H9 (cell line): ENCODE data around the gene CLASP2. TPM values are rescaled to one million over a fixed set of nuclear protein-coding genes. Genes with fewer than 3 reads are reported as not detected.

Source experiments
- DNase-seq: peaks from one replicate; pipeline ENCODE4 v3.0.0-alpha.2; 2017
- H2AFZ ChIP-seq: one replicate; pipeline ENCODE4 v1.6.1; 2013; ENCODE audit warnings: mild to moderate bottlenecking, low read length, control low read depth, moderate library complexity
- H2AK5ac ChIP-seq: 2 replicates; pipeline ENCODE4 v1.6.1; 2013; ENCODE audit warnings: low read length, control low read depth, mixed read lengths; ENCODE audit not compliant: insufficient read length
- H2BK120ac ChIP-seq: one replicate; pipeline ENCODE4 v1.6.1; 2013; ENCODE audit warnings: low read depth, mild to moderate bottlenecking, low read length, control low read depth, inconsistent platforms; ENCODE audit not compliant: poor library complexity, severe bottlenecking
- H2BK12ac ChIP-seq: 2 replicates; pipeline ENCODE4 v1.6.1; 2013; ENCODE audit warnings: low read length, control low read depth, mixed read lengths, low read depth; ENCODE audit not compliant: insufficient read length
- H2BK15ac ChIP-seq: 2 replicates; pipeline ENCODE4 v1.6.1; 2013; ENCODE audit warnings: low read depth, low read length, control low read depth
- H2BK20ac ChIP-seq: one replicate; pipeline ENCODE4 v1.6.1; 2013; ENCODE audit warnings: low read depth, mild to moderate bottlenecking, low read length, control low read depth, inconsistent platforms; ENCODE audit not compliant: poor library complexity, severe bottlenecking
- H2BK5ac ChIP-seq: 2 replicates; pipeline ENCODE4 v1.6.1; 2013; ENCODE audit warnings: low read length, control low read depth, mixed read lengths; ENCODE audit not compliant: insufficient read length
- H3K14ac ChIP-seq: 2 replicates; pipeline ENCODE4 v1.6.1; 2013; ENCODE audit warnings: low read length, control low read depth; ENCODE audit not compliant: insufficient read depth
- H3K18ac ChIP-seq: 2 replicates; pipeline ENCODE4 v1.6.1; 2013; ENCODE audit warnings: low read depth, mild to moderate bottlenecking, mixed read lengths, low read length, control low read depth; ENCODE audit not compliant: insufficient read length
- H3K23ac ChIP-seq: 2 replicates; pipeline ENCODE4 v1.6.1; 2013; ENCODE audit warnings: low read length, control low read depth, mixed read lengths, low read depth; ENCODE audit not compliant: insufficient read length
- H3K23me2 ChIP-seq: 2 replicates; pipeline ENCODE4 v1.6.1; 2013; ENCODE audit warnings: low read depth, mild to moderate bottlenecking, mixed read lengths, low read length, control low read depth; ENCODE audit not compliant: insufficient read length, poor library complexity, severe bottlenecking
- H3K27ac ChIP-seq: 2 replicates; pipeline ENCODE4 v1.5.1; 2013; ENCODE audit warnings: low read length, control low read depth, mixed read lengths, low read depth; ENCODE audit not compliant: insufficient read length
- H3K27me3 ChIP-seq: 2 replicates; pipeline ENCODE4 v1.6.1; 2013; ENCODE audit warnings: low read length, control low read depth, inconsistent platforms; ENCODE audit not compliant: insufficient read depth
- H3K4ac ChIP-seq: 2 replicates; pipeline ENCODE4 v1.6.1; 2013; ENCODE audit warnings: low read depth, mild to moderate bottlenecking, control low read depth, inconsistent platforms, low read length, moderate library complexity
- H3K4me1 ChIP-seq: 2 replicates; pipeline ENCODE4 v1.6.1; 2013; ENCODE audit warnings: low read length, control low read depth, inconsistent platforms; ENCODE audit not compliant: insufficient read depth
- H3K4me2 ChIP-seq: 2 replicates; pipeline ENCODE4 v1.6.1; 2013; ENCODE audit warnings: low read length, control low read depth, mixed read lengths; ENCODE audit not compliant: insufficient read length, insufficient read depth
- H3K56ac ChIP-seq: 2 replicates; pipeline ENCODE4 v1.6.1; 2013; ENCODE audit warnings: low read depth, mild to moderate bottlenecking, mixed read lengths, low read length, control low read depth; ENCODE audit not compliant: insufficient read length
- H3K79me1 ChIP-seq: 2 replicates; pipeline ENCODE4 v1.6.1; 2013; ENCODE audit warnings: low read depth, mild to moderate bottlenecking, moderate library complexity, low read length, control low read depth, inconsistent platforms; ENCODE audit not compliant: insufficient read depth, poor library complexity, severe bottlenecking
- H3K79me2 ChIP-seq: 2 replicates; pipeline ENCODE4 v1.6.1; 2013; ENCODE audit warnings: low read length, control low read depth, inconsistent platforms; ENCODE audit not compliant: insufficient read depth
- H3K9ac ChIP-seq: 2 replicates; pipeline ENCODE4 v1.6.1; 2013; ENCODE audit warnings: low read length, control low read depth, mixed read lengths; ENCODE audit not compliant: insufficient read length; ENCODE audit errors: extremely low read depth
- H3K9me3 ChIP-seq: one replicate; pipeline ENCODE4 v1.6.1; 2013; ENCODE audit warnings: low read depth, low read length, inconsistent platforms; ENCODE audit not compliant: control insufficient read depth
- H3T11ph ChIP-seq: one replicate; pipeline ENCODE4 v1.6.1; 2013; ENCODE audit warnings: mild to moderate bottlenecking, low read length, control low read depth, inconsistent platforms
- H4K20me1 ChIP-seq: one replicate; pipeline ENCODE4 v1.6.1; 2013; ENCODE audit not compliant: control insufficient read depth, insufficient read length, insufficient read depth
- H4K5ac ChIP-seq: 2 replicates; pipeline ENCODE4 v1.6.1; 2013; ENCODE audit warnings: low read depth, mild to moderate bottlenecking, mixed read lengths, low read length, control low read depth; ENCODE audit not compliant: insufficient read length
- H4K8ac ChIP-seq: replicated peaks from 2 replicates; pipeline ENCODE4 v1.6.1; 2013; ENCODE audit warnings: low read length, control low read depth, mixed read lengths, low read depth; ENCODE audit not compliant: insufficient read length
- H4K91ac ChIP-seq: 2 replicates; pipeline ENCODE4 v1.6.1; 2013; ENCODE audit warnings: low read depth, mild to moderate bottlenecking, moderate library complexity, mixed read lengths, low read length, control low read depth; ENCODE audit not compliant: insufficient read length
- H3K27ac Mint-ChIP-seq, 3 experiments: 2 replicates in 2 of 3; 3 replicates in 1 of 3; pipeline ENCODE4 v1.8.0; 2020 to 2021; ENCODE audit warnings: mixed read lengths in 3 of 3, mild to moderate bottlenecking in 1 of 3, moderate library complexity in 1 of 3
- H3K27me3 Mint-ChIP-seq: 2 replicates; pipeline ENCODE4 v1.8.0; 2021; ENCODE audit warnings: low read depth, mild to moderate bottlenecking, moderate library complexity, mixed read lengths
- H3K36me3 Mint-ChIP-seq, 3 experiments: 2 replicates in 2 of 3; 3 replicates in 1 of 3; pipeline ENCODE4 v1.8.0; 2020 to 2021; ENCODE audit warnings: low read depth in 3 of 3, mixed read lengths in 3 of 3; ENCODE audit not compliant: insufficient read depth in 1 of 3
- H3K4me1 Mint-ChIP-seq, 2 experiments: 2 replicates each; pipeline ENCODE4 v1.8.0; 2020; ENCODE audit warnings: mixed read lengths in 2 of 2
- H3K4me3 Mint-ChIP-seq, 2 experiments: 2 replicates in 1 of 2; 3 replicates in 1 of 2; pipeline ENCODE4 v1.8.0; 2020 to 2021; ENCODE audit warnings: mild to moderate bottlenecking in 2 of 2, mixed read lengths in 2 of 2, moderate library complexity in 1 of 2
- H3K9me3 Mint-ChIP-seq, 2 experiments: 2 replicates in 1 of 2; 3 replicates in 1 of 2; pipeline ENCODE4 v1.8.0; 2020; ENCODE audit warnings: mild to moderate bottlenecking in 2 of 2, mixed read lengths in 2 of 2, moderate library complexity in 1 of 2
- WGBS: extraction: QIAGEN DNeasy Blood & Tissue Kit; methylation state at CpG from one replicate; pipeline ENCODE4 v1.1.7; 2013; ENCODE audit warnings: missing lambda C conversion rate, low lambda C conversion rate, mixed read lengths; ENCODE audit not compliant: insufficient read length; ENCODE audit errors: extremely low coverage; 5-methylcytosine and 5-hydroxymethylcytosine counted together
- total RNA-seq: library from RNA; stranded (reverse); gene quantifications from 2 replicates; pipeline ENCODE4 v1.2.1, GENCODE V29; 2021
- TF ChIP-seq, protein P1 (sequence below): fragments of 200-600 bp; sonication (generic); conservative IDR thresholded peaks from 3 replicates; pipeline ENCODE4 v1.8.0; 2021; ENCODE audit warnings: antibody characterized with exemption, mild to moderate bottlenecking

Gene CLASP2
- total RNA-seq, 1 experiment from 2014 or later: 60.5 TPM

DNA sequence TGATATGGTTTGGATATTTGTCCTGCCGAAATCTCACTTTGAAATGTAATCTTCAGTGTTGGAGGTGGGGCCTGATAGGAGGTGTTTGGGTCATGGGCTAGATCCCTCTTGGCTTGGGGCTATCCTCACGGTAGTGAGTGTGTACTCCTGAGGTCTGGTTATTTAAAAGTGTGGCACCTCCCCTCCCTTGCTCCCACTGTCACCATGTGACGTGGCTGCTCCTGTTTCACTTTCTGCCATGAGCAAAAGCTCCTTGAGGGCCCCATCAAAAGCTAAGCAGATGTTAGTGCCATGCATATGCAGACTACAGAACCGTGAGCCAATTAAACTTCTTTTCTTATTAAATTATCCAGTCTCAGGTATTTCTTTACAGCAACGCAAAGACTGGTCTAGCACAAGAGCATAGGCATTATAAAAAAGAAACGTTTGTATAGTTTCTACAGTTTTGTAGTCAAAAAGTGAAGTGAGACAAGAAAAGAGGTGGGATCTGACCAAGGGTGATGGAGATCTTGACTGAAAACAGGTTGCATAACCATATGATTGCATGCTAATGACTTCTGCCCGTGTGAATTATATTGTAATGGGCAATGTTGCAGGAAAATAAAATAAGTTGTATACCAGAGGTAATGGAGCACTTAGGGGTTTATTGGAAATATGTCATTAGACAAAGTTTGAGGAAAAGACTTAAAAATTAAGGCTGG lies 28.5 kb upstream of the CLASP2 start:
- no peak overlapping the region for H3K56ac ChIP-seq
- H2AFZ ChIP-seq: no peak overlapping the region
- H3K4me1 Mint-ChIP-seq: peaks cover 0 to 7% of the 10 kb centered on the region in 2 experiments; a peak in 2 of 4 replicates
- H2BK120ac ChIP-seq: no peak overlapping the region
- no peak for DNase-seq
- H3K4me1 ChIP-seq: no peaks in the 10 kb centered on the region
- TF ChIP-seq, protein P1, sequence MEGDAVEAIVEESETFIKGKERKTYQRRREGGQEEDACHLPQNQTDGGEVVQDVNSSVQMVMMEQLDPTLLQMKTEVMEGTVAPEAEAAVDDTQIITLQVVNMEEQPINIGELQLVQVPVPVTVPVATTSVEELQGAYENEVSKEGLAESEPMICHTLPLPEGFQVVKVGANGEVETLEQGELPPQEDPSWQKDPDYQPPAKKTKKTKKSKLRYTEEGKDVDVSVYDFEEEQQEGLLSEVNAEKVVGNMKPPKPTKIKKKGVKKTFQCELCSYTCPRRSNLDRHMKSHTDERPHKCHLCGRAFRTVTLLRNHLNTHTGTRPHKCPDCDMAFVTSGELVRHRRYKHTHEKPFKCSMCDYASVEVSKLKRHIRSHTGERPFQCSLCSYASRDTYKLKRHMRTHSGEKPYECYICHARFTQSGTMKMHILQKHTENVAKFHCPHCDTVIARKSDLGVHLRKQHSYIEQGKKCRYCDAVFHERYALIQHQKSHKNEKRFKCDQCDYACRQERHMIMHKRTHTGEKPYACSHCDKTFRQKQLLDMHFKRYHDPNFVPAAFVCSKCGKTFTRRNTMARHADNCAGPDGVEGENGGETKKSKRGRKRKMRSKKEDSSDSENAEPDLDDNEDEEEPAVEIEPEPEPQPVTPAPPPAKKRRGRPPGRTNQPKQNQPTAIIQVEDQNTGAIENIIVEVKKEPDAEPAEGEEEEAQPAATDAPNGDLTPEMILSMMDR: no peak
- no peaks in the 10 kb centered on the region for H3K9me3 ChIP-seq
- no peak overlapping the region for H3K27ac ChIP-seq
- H2BK15ac ChIP-seq: no peak overlapping the region
- no peaks in the 10 kb centered on the region for H3K79me2 ChIP-seq
- H3K36me3 Mint-ChIP-seq: no peaks in the 10 kb centered on the region
- no peak overlapping the region for H2BK5ac ChIP-seq
- H3K23ac ChIP-seq: no peak overlapping the region
- H4K20me1 ChIP-seq: no peaks in the 10 kb centered on the region
- H2BK20ac ChIP-seq: no peak overlapping the region
- no peaks in the 10 kb centered on the region for H3K79me1 ChIP-seq
- H2AK5ac ChIP-seq: no peak overlapping the region
- H3K18ac ChIP-seq: no peak overlapping the region
- H4K91ac ChIP-seq: no peak overlapping the region
- no peak overlapping the region for H4K5ac ChIP-seq
- no CpG with 5 or more reads among the region's 7 CpGs for WGBS
- H3K23me2 ChIP-seq: no peaks in the 10 kb centered on the region
- no peaks in the 10 kb centered on the region for H3K9me3 Mint-ChIP-seq
- no peaks in the 10 kb centered on the region for H3K27me3 Mint-ChIP-seq
- no peak overlapping the region for H3K14ac ChIP-seq
- no peak overlapping the region for H3K9ac ChIP-seq
- H3K4me2 ChIP-seq: no peak overlapping the region
- no peak overlapping the region for H3K27ac Mint-ChIP-seq
- no peak overlapping the region for H4K8ac ChIP-seq
- H3K27me3 ChIP-seq: no peaks in the 10 kb centered on the region
- no peak overlapping the region for H3K4ac ChIP-seq
- H3T11ph ChIP-seq: no peak overlapping the region
- no peak overlapping the region for H2BK12ac ChIP-seq
- no peak overlapping the region for H3K4me3 Mint-ChIP-seq
